Prostate gland (tissue), 2 donors: Measurements from ENCODE around the gene THRB. TPM values are rescaled to one million over a fixed set of nuclear protein-coding genes. Genes with fewer than 3 reads are reported as not detected.

ENCODE experiments used
- DNase-seq: peaks from one replicate; pipeline ENCODE4 v3.0.0-alpha.2; 2019; ENCODE audit warnings: low spot score
- H3K27ac ChIP-seq, 2 donors: fragments of 200-600 bp; sonication (generic); 2 replicates each; pipeline ENCODE4 v1.5.1; 2017 to 2019
- H3K27me3 ChIP-seq: fragments of 200-600 bp; sonication (generic); replicated peaks from 2 replicates; pipeline ENCODE4 v1.5.1; 2019; ENCODE audit not compliant: insufficient read depth
- H3K36me3 ChIP-seq, 2 donors: fragments of 200-600 bp; sonication (generic); 1 replicate in 1 of 2; 2 replicates in 1 of 2; pipeline versions ENCODE4 v1.5.1 to v1.8.1; 2017 to 2019
- H3K4me1 ChIP-seq: fragments of 200-600 bp; sonication (generic); replicated peaks from 2 replicates; pipeline ENCODE4 v1.5.1; 2019
- H3K4me3 ChIP-seq, 2 donors: fragments of 200-600 bp; sonication (generic); 2 replicates each; pipeline ENCODE4 v1.5.1; 2017 to 2019
- H3K9me3 ChIP-seq: fragments of 200-600 bp; sonication (generic); 2 replicates; pipeline ENCODE4 v1.5.1; 2017
- CTCF ChIP-seq, 4 experiments: fragments of 200-600 bp in 2 of 4; fragments of 450-650 bp in 2 of 4; sonication (generic) in 2 of 4; IDR thresholded peaks; 1 replicate in 3 of 4; 2 replicates in 1 of 4; pipeline ENCODE4 v1.5.1; 2016 to 2019; ENCODE audit warnings: antibody characterized with exemption in 4 of 4, mild to moderate bottlenecking in 2 of 4, moderate library complexity in 2 of 4
- POLR2A ChIP-seq: fragments of 450-650 bp; IDR thresholded peaks from one replicate; pipeline ENCODE4 v1.6.1; 2016; ENCODE audit warnings: antibody characterized with exemption, mild to moderate bottlenecking
- POLR2AphosphoS5 ChIP-seq: sonication (generic); formaldehyde crosslinking; IDR thresholded peaks from one replicate; pipeline ENCODE4 v1.6.1; 2017; ENCODE audit warnings: antibody characterized with exemption
- WGBS: methylation state at CpG from one replicate; pipeline ENCODE4 v1.1.5; 2018; 5-methylcytosine and 5-hydroxymethylcytosine counted together
- intact Hi-C: fragments of 100-400 bp; cut with DNase I; formaldehyde crosslinking; loops from one replicate; pipeline ENCODE4 v1.14.2; 2022
- total RNA-seq, 2 donors: library from RNA; depleted of rRNA; stranded (reverse); fragments of >200 nt; gene quantifications; one replicate each; pipeline ENCODE4 v1.1.0, GENCODE V29; 2016

Gene THRB
- total RNA-seq, 2 donors from 2014 or later, result 13.0 to 39.6 TPM

- intact Hi-C loops, result no loop called here
Measured at GRCh38 chr3:24504772-24505171, 10.1 kb upstream of the THRB start.

GRCh38 chr3:24503616-24504113 is 9.0 kb upstream of the THRB start:
- DNase-seq, result no peak
- intact Hi-C loops, result no loop called here
- WGBS, result 88% methylated on average over 3 of the region's 3 CpGs
- no peaks in the 10 kb centered on the region for H3K36me3 ChIP-seq
- H3K9me3 ChIP-seq, result no peaks in the 10 kb centered on the region
- H3K27ac ChIP-seq, result no peak overlapping the region
- no peaks in the 10 kb centered on the region for H3K27me3 ChIP-seq
- H3K4me1 ChIP-seq, result no peaks in the 10 kb centered on the region
- H3K4me3 ChIP-seq, result no peak overlapping the region
- TF ChIP-seq POLR2AphosphoS5, result no peak
- no peak for TF ChIP-seq POLR2A
- TF ChIP-seq CTCF (IDR thresholded peaks at IDR 0.05), result no peak

More at GRCh38 chr3:24504772-24505171, 10.1 kb upstream of the THRB start:
- no peaks in the 10 kb centered on the region for H3K9me3 ChIP-seq
- no peaks in the 10 kb centered on the region for H3K4me1 ChIP-seq
- H3K4me3 ChIP-seq, result no peak overlapping the region
- no peak overlapping the region for H3K27ac ChIP-seq
- no peaks in the 10 kb centered on the region for H3K36me3 ChIP-seq
- no peaks in the 10 kb centered on the region for H3K27me3 ChIP-seq
- no peak for DNase-seq
- no peak for TF ChIP-seq POLR2A
- no peak for TF ChIP-seq POLR2AphosphoS5
- no peak for TF ChIP-seq CTCF (IDR thresholded peaks at IDR 0.05)

GRCh38 chr3:24502690-24503089 is 8.0 kb upstream of the THRB start:
- no peak for TF ChIP-seq POLR2AphosphoS5
- no peak for TF ChIP-seq CTCF (IDR thresholded peaks at IDR 0.05)
- no peak for TF ChIP-seq POLR2A
- 89% methylated on average over 1 of the region's 1 CpG for WGBS
- intact Hi-C loops, result no loop called here

GRCh38 chr3:24500806-24501205 is 6.2 kb upstream of the THRB start:
- Histone ChIP-seq H3K4me1 (no peaks in the 10 kb centered on the region), H3K4me3 (no peak overlapping the region), H3K36me3 (no peaks in the 10 kb centered on the region), H3K9me3 (no peaks in the 10 kb centered on the region), H3K27me3 (no peaks in the 10 kb centered on the region), H3K27ac (no peak overlapping the region)
- TF ChIP-seq POLR2A (no peak), POLR2AphosphoS5 (no peak), CTCF (IDR thresholded peaks at IDR 0.05) (no peak)
- 100% methylated on average over 1 of the region's 1 CpG for WGBS
- no peak for DNase-seq
- intact Hi-C loops, result no loop called here

More at GRCh38 chr3:24502690-24503089, 8.0 kb upstream of the THRB start:
- Histone ChIP-seq H3K9me3 (no peaks in the 10 kb centered on the region), H3K4me1 (no peaks in the 10 kb centered on the region), H3K4me3 (no peak overlapping the region), H3K36me3 (no peaks in the 10 kb centered on the region), H3K27me3 (no peaks in the 10 kb centered on the region), H3K27ac (no peak overlapping the region)
- DNase-seq, result no peak

- Histone ChIP-seq H3K4me1 (no peaks in the 10 kb centered on the region), H3K9me3 (no peaks in the 10 kb centered on the region), H3K27ac (no peak overlapping the region), H3K27me3 (no peaks in the 10 kb centered on the region), H3K36me3 (no peaks in the 10 kb centered on the region), H3K4me3 (no peak overlapping the region)
- intact Hi-C loops, result loop anchor here (5.0 to 10.0 kb wide), 3 partner anchors 135 to 503 kb away; no protein-coding TSS in a partner anchor
- TF ChIP-seq CTCF (IDR thresholded peaks at IDR 0.05), result no peak
- TF ChIP-seq POLR2A, result no peak
- no peak for TF ChIP-seq POLR2AphosphoS5
- no peak for DNase-seq
- WGBS, result 84% methylated on average over 3 of the region's 3 CpGs
Measured at GRCh38 chr3:24499991-24500390, 5.3 kb upstream of the THRB start.
